NCI-H82 (cell line): ENCODE measurements around the gene ARIH1.

Experiments used
- DNase-seq: peaks from one replicate; lab custom pipeline; 2025; lab: John Stamatoyannopoulos, UW

Gene ARIH1

GRCh38 chr15:72487070-72487797 is 13.1 kb downstream of the ARIH1 start:
- no peak for DNase-seq

- no peak for DNase-seq
Measured at GRCh38 chr15:72488558-72488957, 14.4 kb downstream of the ARIH1 start.

- no peak for DNase-seq
Measured at GRCh38 chr15:72489943-72490554, 15.9 kb downstream of the ARIH1 start.

- no peak for DNase-seq
Measured at GRCh38 chr15:72491768-72492167, 17.6 kb downstream of the ARIH1 start.

GRCh38 chr15:72492733-72493132 is 18.6 kb downstream of the ARIH1 start:
- no peak for DNase-seq

- no peak for DNase-seq
Measured at GRCh38 chr15:72493220-72493619, 19.1 kb downstream of the ARIH1 start.

GRCh38 chr15:72495007-72495406 is 20.9 kb downstream of the ARIH1 start:
- DNase-seq: no peak

GRCh38 chr15:72496783-72497182 is 22.7 kb downstream of the ARIH1 start:
- no peak for DNase-seq

GRCh38 chr15:72497402-72497801 is 23.3 kb downstream of the ARIH1 start:
- no peak for DNase-seq

- no peak for DNase-seq
Measured at GRCh38 chr15:72502220-72502809, 28.2 kb downstream of the ARIH1 start.

GRCh38 chr15:72503147-72503546 is 29.0 kb downstream of the ARIH1 start:
- no peak for DNase-seq

- DNase-seq: no peak
Measured at GRCh38 chr15:72507402-72508092, 33.4 kb downstream of the ARIH1 start.

- DNase-seq: no peak
Measured at GRCh38 chr15:72509484-72509883, 35.4 kb downstream of the ARIH1 start.

- DNase-seq: no peak
Measured at GRCh38 chr15:72511536-72511935, 37.4 kb downstream of the ARIH1 start.

- DNase-seq: no peak
Measured at GRCh38 chr15:72515591-72516389, 41.7 kb downstream of the ARIH1 start.

- no peak for DNase-seq
Measured at GRCh38 chr15:72516777-72517176, 42.6 kb downstream of the ARIH1 start.

GRCh38 chr15:72521682-72522081 is 47.6 kb downstream of the ARIH1 start:
- no peak for DNase-seq

- DNase-seq: peak; percentile 5
Measured at GRCh38 chr15:72532991-72533601, 59.0 kb downstream of the ARIH1 start.

- no peak for DNase-seq
Measured at GRCh38 chr15:72534523-72534922, 60.4 kb downstream of the ARIH1 start.

GRCh38 chr15:72535911-72536310 is 61.8 kb downstream of the ARIH1 start:
- no peak for DNase-seq

GRCh38 chr15:72536506-72536905 is 62.4 kb downstream of the ARIH1 start:
- DNase-seq: no peak

GRCh38 chr15:72538931-72539330 is 64.8 kb downstream of the ARIH1 start:
- no peak for DNase-seq
